ENCODE measurements around the gene DBX1. TPM values are rescaled to one million over a fixed set of nuclear protein-coding genes. Genes with fewer than 3 reads are reported as not detected.

DBX1 gene
- total RNA-seq, 4 donors from 2014 or later, result not detected

GRCh38 chr11:20127671-20128527, 32.4 kb downstream of the DBX1 start:
- peak in 1 of 2 donors; percentile 81 for DNase-seq (ENCODE audit: low spot score in 2 of 2)
- WGBS, result 76% methylated on average over 13 of the region's 16 CpGs
- H3K9me3 ChIP-seq, result no peaks in the 10 kb centered on the region
- H3K4me3 ChIP-seq, result no peak overlapping the region
- TF ChIP-seq POLR2A (IDR thresholded peaks at IDR 0.05), result no peak
- TF ChIP-seq, protein P1, sequence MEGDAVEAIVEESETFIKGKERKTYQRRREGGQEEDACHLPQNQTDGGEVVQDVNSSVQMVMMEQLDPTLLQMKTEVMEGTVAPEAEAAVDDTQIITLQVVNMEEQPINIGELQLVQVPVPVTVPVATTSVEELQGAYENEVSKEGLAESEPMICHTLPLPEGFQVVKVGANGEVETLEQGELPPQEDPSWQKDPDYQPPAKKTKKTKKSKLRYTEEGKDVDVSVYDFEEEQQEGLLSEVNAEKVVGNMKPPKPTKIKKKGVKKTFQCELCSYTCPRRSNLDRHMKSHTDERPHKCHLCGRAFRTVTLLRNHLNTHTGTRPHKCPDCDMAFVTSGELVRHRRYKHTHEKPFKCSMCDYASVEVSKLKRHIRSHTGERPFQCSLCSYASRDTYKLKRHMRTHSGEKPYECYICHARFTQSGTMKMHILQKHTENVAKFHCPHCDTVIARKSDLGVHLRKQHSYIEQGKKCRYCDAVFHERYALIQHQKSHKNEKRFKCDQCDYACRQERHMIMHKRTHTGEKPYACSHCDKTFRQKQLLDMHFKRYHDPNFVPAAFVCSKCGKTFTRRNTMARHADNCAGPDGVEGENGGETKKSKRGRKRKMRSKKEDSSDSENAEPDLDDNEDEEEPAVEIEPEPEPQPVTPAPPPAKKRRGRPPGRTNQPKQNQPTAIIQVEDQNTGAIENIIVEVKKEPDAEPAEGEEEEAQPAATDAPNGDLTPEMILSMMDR (IDR thresholded peaks at IDR 0.05), result peak; percentile 49 to 74
- H3K36me3 ChIP-seq, result no peaks in the 10 kb centered on the region
- H3K4me1 ChIP-seq, result peaks cover 11% of the 10 kb centered on the region
- H3K27me3 ChIP-seq, result no peaks in the 10 kb centered on the region
- no peak overlapping the region for H3K27ac ChIP-seq

DNA sequence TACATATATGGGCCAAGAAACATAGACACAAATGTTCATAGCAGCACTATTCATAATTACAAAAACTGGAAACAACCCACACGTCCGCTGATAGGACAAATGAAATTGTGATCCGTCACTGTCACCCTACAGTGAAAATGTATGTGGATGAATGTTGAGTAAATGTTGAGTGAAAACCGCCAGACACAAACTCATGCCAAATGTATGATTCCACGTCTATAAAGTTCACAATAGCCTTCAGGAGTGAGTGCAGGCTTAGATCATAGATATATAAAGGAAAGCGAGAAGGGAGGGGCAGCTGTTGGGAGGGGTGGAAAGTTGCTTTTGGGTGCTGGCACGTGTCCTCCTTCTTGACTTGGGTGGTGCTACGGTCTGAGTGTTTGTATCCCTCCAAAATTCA, 33.6 kb downstream of the DBX1 start:
- TF ChIP-seq POLR2AphosphoS5 (IDR thresholded peaks at IDR 0.05) (no peak), EP300 (IDR thresholded peaks at IDR 0.05) (no peak), POLR2A (IDR thresholded peaks at IDR 0.05) (no peak)
- TF ChIP-seq, protein P1 (IDR thresholded peaks at IDR 0.05), result no peak
- Histone ChIP-seq H3K4me1 (peaks cover 2% of the 10 kb centered on the region), H3K27me3 (no peaks in the 10 kb centered on the region), H3K27ac (no peak overlapping the region), H3K36me3 (no peaks in the 10 kb centered on the region), H3K9me3 (no peaks in the 10 kb centered on the region), H3K4me3 (no peak overlapping the region)
- WGBS, result 88% methylated on average over 8 of the region's 8 CpGs
- no peak for DNase-seq (ENCODE audit: low spot score in 2 of 2)

DNA sequence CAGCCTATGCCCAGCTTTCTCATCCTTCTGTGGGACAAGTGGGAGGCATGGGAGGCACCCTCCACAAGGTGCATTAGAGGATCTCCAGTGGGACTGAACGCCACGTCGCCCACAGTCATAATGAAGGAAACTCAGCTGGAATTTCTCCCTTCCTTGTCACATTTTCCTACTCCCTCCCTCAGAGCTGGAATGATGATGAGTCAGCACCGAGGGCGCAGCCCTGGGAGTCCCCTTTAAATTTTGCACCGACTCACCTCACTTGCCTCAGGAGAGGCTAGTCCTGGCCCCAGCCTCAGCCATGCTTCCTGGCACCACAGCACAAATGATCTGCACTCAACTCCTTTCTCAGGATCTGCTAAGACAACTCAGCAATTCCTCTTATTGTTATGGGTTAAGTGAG, 34.3 kb downstream of the DBX1 start:
- TF ChIP-seq, protein P1 (IDR thresholded peaks at IDR 0.05), result no peak
- TF ChIP-seq POLR2A (IDR thresholded peaks at IDR 0.05), result no peak
- no peak overlapping the region for H3K4me3 ChIP-seq
- DNase-seq (ENCODE audit: low spot score in 2 of 2), result no peak
- no peaks in the 10 kb centered on the region for H3K9me3 ChIP-seq
- no peak overlapping the region for H3K27ac ChIP-seq
- H3K36me3 ChIP-seq, result no peaks in the 10 kb centered on the region
- no peaks in the 10 kb centered on the region for H3K27me3 ChIP-seq
- no peaks in the 10 kb centered on the region for H3K4me1 ChIP-seq
- WGBS, result 62% methylated on average over 5 of the region's 6 CpGs

- Histone ChIP-seq H3K4me3 (no peak overlapping the region), H3K9me3 (no peaks in the 10 kb centered on the region), H3K27me3 (no peaks in the 10 kb centered on the region), H3K4me1 (no peaks in the 10 kb centered on the region), H3K36me3 (peaks cover 23% of the 10 kb centered on the region), H3K27ac (no peak overlapping the region)
- TF ChIP-seq POLR2AphosphoS5 (IDR thresholded peaks at IDR 0.05) (no peak), EP300 (IDR thresholded peaks at IDR 0.05) (no peak), POLR2A (IDR thresholded peaks at IDR 0.05) (no peak)
- TF ChIP-seq, protein P1 (IDR thresholded peaks at IDR 0.05), result no peak
- 76% methylated on average over 3 of the region's 3 CpGs for WGBS
- DNase-seq (ENCODE audit: low spot score in 2 of 2), result no peak
These were observed 38.1 kb downstream of the DBX1 start for GRCh38 chr11:20122131-20122530.

DNA sequence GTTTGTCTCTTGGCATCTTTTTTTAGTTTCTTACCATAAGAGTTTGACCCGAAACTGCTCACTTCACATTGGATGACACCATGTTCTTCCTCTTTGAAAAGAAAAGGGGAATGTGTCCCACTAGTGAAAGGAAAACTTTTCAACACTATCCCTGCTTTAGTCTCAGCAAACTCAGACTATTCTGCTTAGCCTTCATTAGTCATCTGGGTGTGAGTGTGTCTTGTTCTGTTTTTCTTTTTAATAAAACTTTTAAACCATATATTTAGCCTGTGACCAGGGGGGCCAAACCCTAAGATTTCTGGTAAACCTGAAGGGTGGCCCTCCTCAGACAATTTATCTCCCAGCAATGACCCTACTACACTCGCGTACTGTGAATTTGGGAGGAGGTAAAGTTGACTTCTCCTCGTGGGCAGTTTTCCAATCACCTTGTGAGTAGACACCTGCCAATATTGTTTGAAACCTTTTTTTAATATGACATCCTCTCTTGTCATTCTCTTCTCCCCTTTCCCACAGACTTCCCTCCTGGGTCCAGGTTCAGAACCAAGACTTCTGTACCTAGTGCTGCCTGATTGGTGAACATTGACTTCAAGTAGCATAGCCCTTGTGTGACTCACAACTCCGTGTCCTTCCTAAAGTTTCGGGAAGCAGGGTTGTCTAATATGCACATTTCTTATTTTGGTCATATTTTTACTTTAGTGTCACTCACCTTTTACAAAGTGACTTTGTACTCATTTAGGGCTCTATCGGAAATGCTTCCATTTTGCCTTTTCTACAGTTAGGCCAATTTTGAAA, 39.9 kb downstream of the DBX1 start:
- TF ChIP-seq, protein P1 (IDR thresholded peaks at IDR 0.05), result no peak
- TF ChIP-seq POLR2A (IDR thresholded peaks at IDR 0.05) (no peak), EP300 (IDR thresholded peaks at IDR 0.05) (no peak), POLR2AphosphoS5 (IDR thresholded peaks at IDR 0.05) (no peak)
- WGBS, result 95% methylated on average over 7 of the region's 7 CpGs
- no peak for DNase-seq (ENCODE audit: low spot score in 2 of 2)
- H3K4me3 ChIP-seq, result no peak overlapping the region
- H3K27ac ChIP-seq, result no peak overlapping the region
- H3K9me3 ChIP-seq, result no peaks in the 10 kb centered on the region
- no peaks in the 10 kb centered on the region for H3K4me1 ChIP-seq
- peaks cover 23% of the 10 kb centered on the region for H3K36me3 ChIP-seq
- H3K27me3 ChIP-seq, result no peaks in the 10 kb centered on the region

Measured in suprapubic skin (tissue), 4 donors.